GM23248 (cell line): ENCODE measurements around the gene FANCE.

ENCODE experiments used
- EZH2 ChIP-seq: fragments of 200-600 bp; sonication (generic); IDR thresholded peaks from 2 replicates; pipeline ENCODE4 v1.6.1; 2018; ENCODE audit warnings: antibody characterized with exemption, mild to moderate bottlenecking; ENCODE audit not compliant: insufficient read depth, poor library complexity, severe bottlenecking
- EZH2phosphoT487 ChIP-seq: fragments of 200-600 bp; sonication (generic); IDR thresholded peaks from 2 replicates; pipeline ENCODE4 v1.6.1; 2018; ENCODE audit warnings: antibody characterized with exemption, moderate library complexity, mild to moderate bottlenecking, low read depth; ENCODE audit not compliant: insufficient read depth

GRCh38 chr6:35497571-35498421 lies 45.7 kb downstream of the FANCE start:
- TF ChIP-seq EZH2phosphoT487 (no peak), EZH2 (no peak)
